ENCODE data around the gene PCDH12.

GRCh38 chr5:141966275-141966962, 8.4 kb upstream of the PCDH12 start:
- no peak for TF ChIP-seq POLR2AphosphoS5 (IDR thresholded peaks at IDR 0.05; ENCODE audit: low read depth, low read length)
- TF ChIP-seq TAF1 (IDR thresholded peaks at IDR 0.05; ENCODE audit: borderline replicate concordance, insufficient read depth, low read length), result no peak
- TF ChIP-seq REST (IDR thresholded peaks at IDR 0.05; ENCODE audit: insufficient read depth in 1 of 2, low read depth in 2 of 2, low read length in 2 of 2), result no peak
- no peak for TF ChIP-seq SIN3A (IDR thresholded peaks at IDR 0.05; ENCODE audit: borderline replicate concordance, insufficient read depth, low read length)
